Right renal pelvis (tissue), 4 donors: ENCODE results near the gene GLYATL1B. TPM values are rescaled to one million over a fixed set of nuclear protein-coding genes. Genes with fewer than 3 reads are reported as not detected.
"Not testable (repeated sequence)": the region's sequence is repeated elsewhere in the genome, so short reads cannot be mapped to it uniquely, and the experiment has no call there.

Experiments used
- DNase-seq, 4 donors: peaks; one replicate each; pipeline ENCODE4 v3.0.0-alpha.2; 2013; ENCODE audit warnings: low read depth in 4 of 4, low spot score in 3 of 4, missing footprints in 1 of 4
- polyA plus RNA-seq, 4 donors: library from polyadenylated mRNA; unstranded; fragments of 120-200 nt; gene quantifications; one replicate each; pipeline ENCODE4 v1.2.1, GENCODE V29; 2013; ENCODE audit not compliant: insufficient read length in 4 of 4

Gene GLYATL1B, protein sequence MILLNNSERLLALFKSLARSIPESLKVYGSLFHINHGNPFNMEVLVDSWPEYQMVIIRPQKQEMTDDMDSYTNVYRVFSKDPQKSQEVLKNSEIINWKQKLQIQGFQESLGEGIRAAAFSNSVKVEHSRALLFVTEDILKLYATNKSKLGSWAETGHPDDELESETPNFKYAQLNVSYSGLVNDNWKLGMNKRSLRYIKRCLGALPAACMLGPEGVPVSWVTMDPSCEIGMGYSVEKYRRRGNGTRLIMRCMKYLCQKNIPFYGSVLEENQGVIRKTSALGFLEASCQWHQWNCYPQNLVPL
- polyA plus RNA-seq: not detected

DNA sequence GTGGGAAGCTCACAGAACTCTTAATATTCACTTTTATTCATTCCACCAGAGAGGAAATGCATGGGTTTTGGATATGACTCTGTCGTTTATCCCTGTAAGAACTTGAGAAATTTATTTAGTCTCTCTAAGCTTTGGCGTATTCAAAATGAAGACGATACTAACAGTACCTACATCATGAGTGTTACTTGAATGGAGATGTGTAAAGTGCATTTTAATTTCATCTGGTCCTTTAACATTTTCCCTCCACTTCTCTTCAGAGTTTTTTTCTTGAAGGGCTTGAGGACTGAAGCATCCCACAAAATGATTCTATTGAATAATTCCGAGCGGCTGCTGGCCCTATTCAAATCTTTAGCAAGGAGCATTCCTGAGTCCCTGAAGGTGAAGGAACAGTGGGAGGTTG lies at the start of gene GLYATL1B:
Gene GLYATL1B (plus strand): TSS at position 301 of the 400 bp plus-strand sequence. CDS start 0 bp downstream, at position 301.
- DNase-seq: not testable (repeated sequence)

DNA sequence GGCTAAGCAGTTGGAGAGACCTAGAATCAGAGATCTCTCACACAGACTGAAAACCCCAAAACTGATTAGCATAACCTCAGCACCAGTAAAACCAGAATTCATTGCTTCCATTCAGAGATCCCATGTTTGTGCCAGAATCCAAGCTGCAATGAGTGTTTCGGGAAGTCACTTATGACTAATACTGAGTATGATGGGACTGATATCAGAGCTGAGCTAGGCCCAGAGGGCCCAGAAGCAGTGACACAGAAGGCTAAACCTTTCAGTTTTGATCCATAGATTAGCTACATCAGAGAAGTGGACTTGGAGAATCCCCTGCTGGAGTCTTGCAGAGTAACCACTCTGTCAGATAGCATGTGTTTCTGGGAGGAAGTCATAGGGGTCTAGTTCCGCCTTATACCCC lies 49.6 kb upstream of the GLYATL1B start:
- not testable (repeated sequence) for DNase-seq

DNA sequence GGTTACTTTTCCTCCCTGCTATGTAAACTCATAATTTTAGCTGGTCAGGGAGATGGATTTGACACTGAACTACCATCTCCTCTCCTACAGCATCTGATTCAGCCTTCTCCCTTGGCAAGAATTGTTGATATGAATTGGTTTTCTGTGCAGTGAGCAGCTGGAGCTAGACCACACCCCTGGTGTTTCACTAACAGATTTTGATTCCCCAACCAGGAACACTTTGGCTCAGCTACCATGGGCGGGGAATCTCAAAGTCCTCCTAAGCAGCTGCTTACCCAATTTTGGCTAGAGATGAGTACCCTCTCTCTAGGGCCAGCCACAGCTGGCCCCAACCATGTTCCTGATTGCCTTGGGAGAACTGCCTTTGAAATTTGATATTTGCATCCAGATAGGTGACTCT lies 48.7 kb upstream of the GLYATL1B start:
- not testable (repeated sequence) for DNase-seq

DNA sequence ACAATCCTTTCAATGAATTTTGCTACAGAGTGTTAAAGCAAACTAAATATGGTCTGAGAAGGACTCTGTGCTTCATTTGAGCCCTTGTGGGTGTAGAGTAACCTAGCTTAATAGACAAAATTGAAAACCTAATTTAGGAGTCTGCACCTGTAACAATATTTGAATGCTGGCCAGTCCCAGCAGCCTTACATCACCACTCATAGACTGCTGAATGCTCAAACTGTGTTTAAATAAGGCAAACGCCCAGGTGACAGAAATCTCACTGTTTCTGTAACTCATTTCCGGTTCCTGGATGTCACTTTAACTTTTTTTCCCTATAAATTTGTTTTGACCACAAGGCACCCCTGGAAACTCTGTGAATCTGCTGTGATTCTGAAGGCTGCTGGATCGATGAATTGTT lies 45.5 kb upstream of the GLYATL1B start:
- DNase-seq: no peak

DNA sequence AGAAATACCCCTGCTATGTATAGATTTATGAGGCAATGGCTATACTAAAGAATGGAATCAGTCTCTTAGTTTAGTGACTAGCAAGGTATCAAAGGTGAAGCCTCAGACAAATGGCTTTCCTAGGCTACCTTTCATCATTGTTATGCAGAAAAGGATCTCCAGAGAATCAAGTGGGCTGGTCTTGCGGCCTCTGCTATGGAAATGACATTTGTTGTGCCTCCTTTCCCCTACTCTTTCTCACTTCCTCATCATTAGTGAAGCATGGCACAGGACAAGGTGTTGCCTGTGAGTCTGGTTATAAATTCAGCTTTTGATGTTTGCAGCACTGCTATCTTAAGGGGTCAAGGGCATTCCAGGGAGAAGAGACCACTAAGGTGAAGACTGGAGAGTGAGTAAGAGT lies 34.7 kb upstream of the GLYATL1B start:
- not testable (repeated sequence) for DNase-seq

DNA sequence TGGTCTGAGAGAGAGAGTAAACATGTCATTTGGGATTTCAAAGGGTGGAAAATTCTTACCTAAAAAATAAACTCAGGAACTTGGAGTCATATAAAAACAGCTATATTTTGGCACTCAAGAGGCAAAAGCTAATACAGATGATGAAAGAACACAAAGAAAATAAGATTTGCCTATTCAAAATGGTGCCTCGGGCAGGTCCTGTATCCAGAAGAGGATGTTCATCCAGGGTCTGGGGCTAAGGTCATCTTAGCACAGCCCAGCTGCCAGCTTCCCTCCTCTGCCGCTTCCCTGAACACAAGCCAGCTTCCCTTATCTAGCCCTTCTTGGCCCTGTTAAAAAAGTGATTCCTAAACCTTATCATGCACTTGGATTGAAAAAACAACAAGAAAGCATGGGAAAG lies 33.8 kb upstream of the GLYATL1B start:
- DNase-seq: not testable (repeated sequence)

DNA sequence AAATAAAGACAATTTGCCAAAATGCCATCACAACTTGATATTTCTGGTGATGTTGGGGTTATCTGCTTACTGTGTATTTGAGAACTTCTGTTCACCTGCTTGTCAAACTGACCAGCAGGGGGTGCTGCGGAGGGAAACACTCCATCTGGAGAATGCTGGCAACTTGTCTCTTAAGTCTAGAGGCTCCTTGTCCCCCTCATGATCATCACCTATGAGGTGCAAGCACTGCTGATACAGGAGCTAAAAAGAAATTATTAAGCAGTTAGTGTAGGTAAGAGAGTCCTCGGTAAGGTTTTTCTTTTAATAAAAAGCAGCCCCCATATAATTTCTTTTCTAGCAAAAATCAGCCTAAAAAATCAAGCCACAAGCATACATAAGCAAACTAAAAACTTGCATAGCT lies 32.7 kb upstream of the GLYATL1B start:
- DNase-seq: peak; percentile 8 to 30 (median 14)

DNA sequence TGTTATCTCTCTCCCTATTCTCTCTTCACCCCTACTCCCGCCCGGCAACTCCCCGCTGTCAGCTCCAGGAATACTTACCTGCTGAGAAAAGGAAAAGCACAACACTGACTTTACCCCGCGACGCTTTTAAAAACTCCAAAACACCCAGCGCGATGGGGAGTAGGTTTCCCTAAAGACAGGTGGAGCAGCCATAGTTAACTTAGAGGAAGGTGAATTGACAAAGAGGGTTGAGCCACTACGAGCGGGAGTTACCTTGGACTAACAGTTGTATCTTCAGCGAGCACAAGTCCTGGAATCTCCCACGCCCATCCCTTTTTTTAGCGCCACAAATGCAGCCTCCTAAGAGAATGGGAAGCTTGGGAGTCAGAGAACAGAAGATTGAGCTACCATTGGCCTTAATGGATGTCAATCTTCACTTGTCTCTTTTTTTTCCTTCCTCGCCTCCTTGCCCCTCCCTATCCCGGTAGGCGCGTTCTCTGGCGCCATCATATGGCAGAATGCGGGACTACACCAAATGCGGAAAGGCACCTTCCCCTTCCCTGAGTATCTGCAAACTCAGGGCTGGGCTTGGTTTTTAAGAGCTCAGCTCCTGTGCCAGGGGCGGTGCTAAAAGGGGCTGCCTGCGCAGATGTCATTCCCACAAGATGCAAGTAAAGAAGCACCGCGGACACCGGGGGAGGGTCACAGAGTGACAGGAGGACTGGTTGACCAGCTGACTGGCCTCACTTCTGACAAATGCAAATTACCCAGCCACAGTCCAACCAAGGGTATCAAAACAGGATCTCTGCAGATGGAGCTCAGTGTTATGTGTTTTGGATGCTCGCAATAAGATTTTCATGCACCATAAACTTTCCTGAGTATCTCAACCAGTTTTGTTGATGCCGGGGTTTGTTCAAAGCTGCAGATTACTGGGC lies 27.7 kb upstream of the GLYATL1B start:
- peak; percentile 65 to 83 (median 76) for DNase-seq

DNA sequence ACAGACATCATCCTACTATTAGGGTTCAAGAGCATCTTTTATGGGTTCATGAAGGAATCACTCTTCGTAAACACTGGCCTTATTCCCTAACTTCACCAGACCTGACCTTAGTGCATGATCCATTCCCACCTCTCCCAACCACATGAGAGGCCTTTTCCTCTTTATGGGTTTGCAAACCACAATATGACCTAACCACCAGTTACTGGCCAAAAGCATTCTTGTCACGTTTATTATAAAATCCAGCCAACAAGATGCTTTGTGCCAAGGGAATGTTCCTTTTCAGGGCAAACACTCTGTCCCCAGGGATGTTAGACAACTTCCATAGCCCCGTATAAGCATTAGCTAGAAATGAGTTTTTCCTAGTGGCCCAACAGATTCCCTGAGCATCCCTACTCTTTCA lies 26.0 kb upstream of the GLYATL1B start:
- DNase-seq: not testable (repeated sequence)

DNA sequence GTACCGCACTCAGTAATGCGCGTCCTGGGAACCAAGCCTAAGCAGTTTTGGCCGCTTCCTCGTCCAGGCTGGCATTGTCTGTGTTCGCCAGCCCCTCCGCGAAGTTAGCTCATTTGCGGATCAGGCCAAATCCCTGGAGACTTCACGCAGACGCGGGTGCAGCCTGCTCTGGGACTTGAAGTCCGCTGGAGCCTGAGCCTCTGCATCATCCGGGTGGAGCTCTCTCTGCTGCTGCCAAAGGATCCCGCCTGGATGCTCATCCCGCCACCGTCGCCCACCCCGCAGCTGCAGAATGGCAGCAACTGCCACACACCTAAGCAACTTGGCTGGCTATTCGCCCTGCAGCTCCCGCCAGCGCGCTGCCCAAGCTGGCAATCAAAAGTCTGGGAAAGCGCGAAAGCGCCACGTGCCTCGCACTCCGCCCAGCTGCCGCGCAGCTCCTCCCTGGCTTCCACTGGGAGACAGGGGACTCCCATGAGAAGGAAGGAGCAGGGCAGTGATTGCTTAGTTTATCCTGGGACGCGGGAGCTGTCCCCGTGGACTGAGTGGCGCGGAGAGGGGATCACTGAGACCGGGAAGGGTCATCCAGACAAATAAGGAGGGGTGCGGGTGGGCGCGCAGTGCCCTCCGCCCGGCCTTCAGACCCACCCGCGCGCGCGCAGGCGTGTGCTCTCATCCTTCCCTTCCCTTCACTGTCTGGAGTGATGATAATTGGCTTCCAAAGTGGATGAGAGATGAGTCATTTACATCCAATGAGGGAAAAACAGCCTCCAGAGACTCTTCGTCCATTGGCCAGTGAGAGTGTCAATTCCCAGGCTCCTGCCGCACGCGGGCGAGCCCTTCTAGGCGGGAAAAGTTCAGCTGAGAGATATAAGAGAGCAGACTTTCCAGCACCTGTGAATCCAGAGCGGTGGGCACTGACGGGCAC lies 23.2 kb upstream of the GLYATL1B start:
- no peak for DNase-seq

DNA sequence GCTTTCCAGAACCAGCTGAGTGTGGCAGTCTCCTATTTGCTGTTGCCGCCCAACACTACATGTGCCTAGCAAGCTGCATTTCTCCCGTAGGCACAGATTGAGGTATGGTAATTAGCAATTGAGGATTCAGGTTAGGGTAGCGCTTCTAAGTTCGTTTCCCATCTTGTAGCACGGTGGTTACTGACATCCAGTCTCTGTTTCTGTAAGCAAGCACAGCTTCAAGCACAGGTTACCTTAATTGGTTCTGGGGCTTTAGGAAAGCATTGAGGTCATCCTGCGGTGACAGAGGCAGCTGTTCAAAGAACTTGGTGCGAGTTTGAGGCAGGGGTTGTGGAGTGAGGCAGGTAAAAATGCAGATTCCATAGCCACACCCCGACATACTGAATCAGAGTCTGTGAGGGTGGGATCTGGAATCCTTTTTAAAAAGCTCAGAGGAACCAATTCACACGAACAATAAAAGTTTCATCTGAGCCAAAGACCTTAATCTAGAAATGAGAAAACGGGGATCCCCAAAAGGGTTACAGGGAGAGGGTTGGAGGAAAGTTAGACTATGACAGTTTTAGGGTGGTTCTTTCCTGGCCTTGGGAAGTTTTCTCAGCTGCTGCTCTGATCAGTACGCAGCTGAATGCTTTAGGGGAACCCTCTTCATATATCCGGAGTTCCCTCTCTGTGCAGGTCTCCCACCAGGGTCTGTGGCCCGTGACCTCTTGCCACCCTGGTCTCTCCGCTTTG lies 21.9 kb upstream of the GLYATL1B start:
- not testable (repeated sequence) for DNase-seq

DNA sequence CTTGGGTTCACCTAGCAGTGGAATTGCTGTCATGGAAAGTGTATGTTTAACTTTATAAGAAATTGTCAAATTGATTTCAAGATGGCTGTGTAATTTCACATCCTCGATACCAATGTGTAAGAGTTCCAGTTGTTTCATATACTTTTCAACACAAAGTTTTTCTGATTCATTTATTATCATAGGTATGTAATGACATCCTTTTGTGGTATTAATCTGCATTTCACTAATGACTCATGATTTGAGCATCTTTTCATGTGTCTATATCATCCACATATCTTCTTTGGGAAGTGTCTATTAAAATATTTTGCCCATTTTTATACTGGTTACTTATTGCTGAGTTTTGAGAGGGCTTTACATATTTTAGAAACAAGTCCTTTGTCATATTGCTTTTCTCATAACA lies 17.0 kb upstream of the GLYATL1B start:
- no peak for DNase-seq

DNA sequence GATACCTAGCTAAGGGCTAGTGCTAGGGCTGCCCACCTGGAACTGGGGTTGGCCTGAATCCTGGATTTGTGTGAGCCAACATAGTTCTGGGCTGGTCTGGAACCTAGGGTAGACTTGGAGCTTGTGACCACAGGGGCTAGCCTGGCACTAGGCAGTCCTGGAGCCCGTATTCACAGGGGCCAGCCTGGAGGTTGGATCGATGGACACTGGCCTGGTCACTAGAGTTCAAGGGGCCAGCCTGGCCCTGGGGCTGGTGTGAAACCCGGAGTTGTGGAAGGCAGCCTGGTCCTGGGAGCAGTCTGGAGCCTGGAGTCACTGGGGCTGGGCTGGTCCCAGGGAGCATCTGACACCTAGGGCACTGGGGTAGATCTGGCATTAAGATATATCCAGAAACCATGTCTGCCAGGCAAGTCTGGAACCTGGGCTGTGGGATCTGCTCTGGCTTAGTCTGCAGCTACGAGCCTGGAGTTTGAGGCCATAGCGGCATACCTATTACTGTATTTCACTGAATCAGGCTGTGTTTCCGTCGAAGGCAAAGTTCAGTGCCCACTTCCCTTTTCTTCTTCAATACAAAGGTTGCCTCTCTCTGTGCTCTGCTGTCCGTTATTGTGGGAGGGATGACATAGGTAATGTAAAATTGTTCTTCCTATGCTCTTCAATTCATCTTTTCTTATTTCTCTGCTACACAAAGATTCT lies 9.1 kb upstream of the GLYATL1B start:
- DNase-seq: no peak

DNA sequence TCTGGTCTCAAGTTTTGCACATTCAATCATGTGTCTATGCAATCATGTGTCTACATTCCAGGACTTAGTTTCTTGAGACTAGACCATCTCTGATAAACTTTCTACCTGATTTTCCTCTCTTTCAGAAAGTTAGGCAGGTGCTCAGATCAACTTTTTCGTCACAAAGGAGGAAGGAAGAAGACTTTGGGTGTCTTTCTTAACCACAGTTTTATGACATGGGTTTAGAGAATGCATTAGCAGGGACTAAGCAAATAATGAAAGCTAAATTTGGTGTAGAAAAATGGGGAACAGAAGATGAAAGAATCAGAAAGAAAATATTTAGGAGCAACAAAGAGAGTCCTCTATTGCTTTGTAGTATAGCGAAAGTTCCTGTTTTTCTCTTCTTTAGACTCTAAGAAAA lies 7.7 kb upstream of the GLYATL1B start:
- no peak for DNase-seq

DNA sequence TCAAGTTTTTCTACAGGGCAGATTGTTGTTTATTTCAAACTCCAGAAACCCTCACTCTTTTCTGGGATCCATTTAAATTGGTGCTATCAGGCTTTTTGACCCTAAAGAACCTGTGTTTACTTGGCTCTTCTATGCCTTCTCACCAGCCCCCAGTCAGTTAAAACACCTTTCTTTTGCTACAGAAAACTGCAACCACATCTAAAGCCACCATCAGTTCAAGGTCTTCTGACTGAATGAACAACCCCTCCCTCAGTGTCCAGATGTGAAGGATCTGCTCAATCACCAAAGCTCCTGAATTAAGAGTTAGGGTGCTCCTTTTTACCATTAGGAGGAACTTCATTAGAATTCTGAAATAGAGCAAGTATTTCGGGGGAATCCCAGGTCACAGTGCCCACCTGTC lies 7.0 kb upstream of the GLYATL1B start:
- no peak for DNase-seq

DNA sequence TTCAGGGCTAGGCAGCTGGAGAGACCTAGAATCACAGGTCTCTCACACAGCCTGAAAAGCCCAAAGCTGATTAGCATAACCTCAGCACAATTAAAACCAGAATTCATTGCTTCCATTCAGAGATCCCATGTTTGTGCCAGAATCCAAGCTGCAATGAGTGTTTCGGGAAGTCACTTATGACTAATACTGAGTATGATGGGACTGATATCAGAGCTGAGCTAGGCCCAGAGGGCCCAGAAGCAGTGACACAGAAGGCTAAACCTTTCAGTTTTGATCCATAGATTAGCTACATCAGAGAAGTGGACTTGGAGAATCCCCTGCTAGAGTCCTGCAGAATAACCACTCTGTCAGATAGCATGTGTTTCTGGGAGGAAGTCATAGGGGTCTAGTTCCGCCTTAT lies 5.7 kb upstream of the GLYATL1B start:
- not testable (repeated sequence) for DNase-seq

DNA sequence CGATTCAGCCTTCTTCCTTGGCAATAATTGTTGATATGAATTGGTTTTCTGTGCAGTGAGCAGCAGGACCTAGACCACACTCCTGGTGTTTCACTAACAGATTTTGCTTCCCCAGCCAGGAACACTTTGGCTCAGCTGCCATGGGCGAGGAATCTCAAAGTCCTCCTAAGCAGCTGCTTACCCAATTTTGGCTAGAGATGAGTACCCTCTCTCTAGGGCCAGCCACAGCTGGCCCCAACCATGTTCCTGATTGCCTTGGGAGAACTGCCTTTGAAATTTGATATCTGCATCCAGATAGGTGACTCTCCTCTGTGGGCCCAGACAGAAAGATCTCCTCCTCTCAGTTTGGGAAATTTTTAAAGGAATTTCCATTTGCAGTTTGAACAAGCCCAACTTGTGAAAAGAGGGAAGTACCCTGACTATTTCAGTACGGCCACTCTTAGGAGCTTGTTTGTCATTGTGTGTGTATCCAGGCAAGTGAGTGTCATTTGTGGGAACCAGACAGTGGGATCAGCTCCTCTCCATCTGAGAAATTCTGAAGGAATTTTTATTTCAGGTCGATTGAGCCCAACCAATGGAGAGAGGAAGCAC lies 4.6 kb upstream of the GLYATL1B start:
- DNase-seq: not testable (repeated sequence)

DNA sequence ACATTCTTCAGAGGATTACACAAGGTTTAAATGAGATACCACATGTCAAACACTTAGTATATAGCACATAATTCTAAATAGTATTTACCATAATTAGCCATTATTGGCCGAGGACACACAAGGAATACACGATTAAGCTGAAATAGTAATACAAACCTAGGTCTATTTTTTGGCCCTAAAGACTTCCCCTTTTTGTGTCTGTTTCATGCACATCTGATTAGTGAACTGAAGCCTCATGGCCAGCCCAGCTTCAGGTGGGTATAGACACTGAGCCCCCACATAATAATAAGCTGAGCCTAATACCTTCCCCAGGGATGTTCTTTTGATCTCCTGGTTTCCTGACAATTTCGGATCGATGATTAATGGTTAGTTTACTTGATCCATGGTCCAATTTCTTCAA lies 2.1 kb downstream of the GLYATL1B start:
- DNase-seq: no peak

DNA sequence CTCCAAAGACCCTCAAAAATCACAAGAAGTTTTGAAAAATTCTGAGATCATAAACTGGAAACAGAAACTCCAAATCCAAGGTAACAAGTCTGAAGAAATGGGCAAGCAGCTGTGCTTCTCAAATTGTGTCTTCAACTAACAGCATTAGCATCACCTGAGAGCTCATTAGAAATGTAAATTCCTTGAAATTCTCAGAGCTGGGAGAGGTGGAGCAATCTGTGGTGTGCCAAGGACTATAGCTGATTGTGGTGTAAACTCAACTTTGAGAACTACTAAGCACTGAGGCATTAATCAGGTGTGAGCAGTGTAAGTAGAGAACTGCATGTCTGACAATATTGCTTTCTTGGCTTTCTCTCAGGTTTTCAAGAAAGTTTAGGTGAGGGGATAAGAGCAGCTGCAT lies 7.5 kb downstream of the GLYATL1B start:
- not testable (repeated sequence) for DNase-seq
